ENCODE results near the gene C15orf39.

DNA sequence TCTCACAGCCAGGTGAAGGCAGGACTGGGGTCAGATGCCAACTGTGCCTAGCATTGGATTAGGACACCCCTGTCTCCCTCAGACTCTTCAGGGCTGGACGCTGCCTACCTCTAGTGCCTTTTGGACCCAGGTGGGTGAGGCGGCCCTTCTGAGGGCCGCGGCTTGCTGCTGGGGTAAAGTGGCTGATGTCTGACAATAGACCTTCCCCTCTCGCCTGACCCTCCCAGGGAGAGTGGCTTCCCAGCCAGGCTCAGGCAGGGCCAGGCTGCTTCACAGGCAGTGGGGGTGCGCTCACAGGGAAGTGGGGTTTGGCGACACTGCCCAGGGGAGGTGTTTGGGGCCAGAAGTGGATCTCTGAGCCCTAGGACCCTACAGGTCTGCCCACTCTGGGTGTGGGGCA lies 43.3 kb upstream of the C15orf39 start:
- TF ChIP-seq, protein P1, sequence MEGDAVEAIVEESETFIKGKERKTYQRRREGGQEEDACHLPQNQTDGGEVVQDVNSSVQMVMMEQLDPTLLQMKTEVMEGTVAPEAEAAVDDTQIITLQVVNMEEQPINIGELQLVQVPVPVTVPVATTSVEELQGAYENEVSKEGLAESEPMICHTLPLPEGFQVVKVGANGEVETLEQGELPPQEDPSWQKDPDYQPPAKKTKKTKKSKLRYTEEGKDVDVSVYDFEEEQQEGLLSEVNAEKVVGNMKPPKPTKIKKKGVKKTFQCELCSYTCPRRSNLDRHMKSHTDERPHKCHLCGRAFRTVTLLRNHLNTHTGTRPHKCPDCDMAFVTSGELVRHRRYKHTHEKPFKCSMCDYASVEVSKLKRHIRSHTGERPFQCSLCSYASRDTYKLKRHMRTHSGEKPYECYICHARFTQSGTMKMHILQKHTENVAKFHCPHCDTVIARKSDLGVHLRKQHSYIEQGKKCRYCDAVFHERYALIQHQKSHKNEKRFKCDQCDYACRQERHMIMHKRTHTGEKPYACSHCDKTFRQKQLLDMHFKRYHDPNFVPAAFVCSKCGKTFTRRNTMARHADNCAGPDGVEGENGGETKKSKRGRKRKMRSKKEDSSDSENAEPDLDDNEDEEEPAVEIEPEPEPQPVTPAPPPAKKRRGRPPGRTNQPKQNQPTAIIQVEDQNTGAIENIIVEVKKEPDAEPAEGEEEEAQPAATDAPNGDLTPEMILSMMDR (IDR thresholded peaks at IDR 0.05) = no peak
- TF ChIP-seq POLR2A (IDR thresholded peaks at IDR 0.05) = no peak
